GM18951 (cell line): ENCODE measurements around the gene SYNJ2.

ENCODE experiments used
- POLR2A ChIP-seq: IDR thresholded peaks from 4 replicates; pipeline ENCODE4 v1.6.1; 2011; ENCODE audit warnings: mild to moderate bottlenecking; ENCODE audit not compliant: insufficient read length, insufficient read depth; ENCODE audit errors: extremely low read depth
- in situ Hi-C: fragments of 300-500 bp; cut with MboI; formaldehyde crosslinking; loops from one replicate; pipeline ENCODE4 v1.12.0; 2022; ENCODE audit warnings: low sequenced_read_pairs, mixed read lengths, inconsistent platforms; ENCODE audit not compliant: unreplicated experiment

The SYNJ2 gene

GRCh38 chr6:158072083-158072721 lies 90.5 kb downstream of the SYNJ2 start:
- in situ Hi-C loops, result no loop called here
- no peak for TF ChIP-seq POLR2A

- in situ Hi-C loops, result no loop called here
- no peak for TF ChIP-seq POLR2A
Measured at GRCh38 chr6:158073776-158074175, 92.1 kb downstream of the SYNJ2 start.

GRCh38 chr6:158076548-158076947 lies 94.9 kb downstream of the SYNJ2 start:
- in situ Hi-C loops, result no loop called here
- no peak for TF ChIP-seq POLR2A

GRCh38 chr6:158077676-158078075 lies 96.0 kb downstream of the SYNJ2 start:
- in situ Hi-C loops, result no loop called here
- no peak for TF ChIP-seq POLR2A

GRCh38 chr6:158078320-158078719 lies 96.7 kb downstream of the SYNJ2 start:
- in situ Hi-C loops, result no loop called here
- no peak for TF ChIP-seq POLR2A

DNA sequence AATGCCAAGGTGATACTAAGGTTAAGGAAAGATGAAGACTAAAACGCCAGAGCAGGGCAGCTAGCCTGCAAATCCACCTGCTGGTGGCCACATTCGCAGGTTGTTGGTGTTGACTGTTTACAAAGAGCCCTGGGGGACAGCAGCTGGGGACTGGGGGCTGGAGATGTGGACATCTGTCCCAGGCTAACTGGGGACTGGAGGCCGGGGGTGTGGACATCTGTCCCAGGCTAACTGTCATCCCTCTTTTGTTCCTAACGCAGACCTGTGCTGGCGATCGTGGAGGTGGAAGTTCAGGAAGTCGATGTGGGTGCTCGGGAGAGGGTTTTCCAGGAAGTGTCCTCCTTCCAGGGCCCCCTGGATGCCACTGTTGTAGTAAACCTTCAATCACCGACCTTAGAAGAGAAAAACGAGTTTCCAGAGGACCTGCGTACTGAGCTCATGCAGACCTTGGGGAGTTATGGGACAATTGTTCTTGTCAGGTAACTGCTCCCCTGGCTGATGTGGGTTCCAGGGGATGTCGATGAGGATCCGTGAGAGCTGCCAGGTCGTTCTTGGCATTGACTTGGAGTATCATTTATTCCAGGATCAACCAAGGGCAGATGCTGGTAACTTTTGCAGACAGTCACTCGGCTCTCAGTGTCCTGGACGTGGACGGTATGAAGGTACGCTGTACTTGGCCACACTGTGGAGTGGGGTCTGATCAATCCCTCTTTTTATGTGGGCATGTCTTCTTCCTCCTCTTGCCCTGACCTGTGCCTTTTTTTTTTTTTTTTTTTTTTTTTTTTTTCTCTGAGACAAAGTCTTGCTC lies 99.4 kb downstream of the SYNJ2 start:
- no peak for TF ChIP-seq POLR2A
- in situ Hi-C loops, result no loop called here

DNA sequence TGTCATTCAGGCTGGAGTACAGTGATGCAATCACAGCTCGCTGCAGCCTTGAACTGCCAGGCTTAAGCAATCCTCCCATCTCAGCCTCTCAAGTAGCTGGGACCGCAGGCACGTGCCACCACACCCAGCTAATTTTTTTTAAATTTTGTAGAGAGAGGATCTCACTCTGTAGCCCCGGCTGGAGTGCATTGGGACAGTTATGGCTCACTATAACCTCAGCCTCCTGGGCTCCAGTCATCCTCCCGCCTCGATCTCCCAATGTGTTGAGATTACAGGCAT lies 99.9 kb downstream of the SYNJ2 start:
- in situ Hi-C loops, result no loop called here
- no peak for TF ChIP-seq POLR2A

- in situ Hi-C loops, result no loop called here
- no peak for TF ChIP-seq POLR2A
Measured at GRCh38 chr6:158083455-158084325, 102.0 kb downstream of the SYNJ2 start.

- in situ Hi-C loops, result no loop called here
- no peak for TF ChIP-seq POLR2A
Measured at GRCh38 chr6:158085261-158086053, 103.8 kb downstream of the SYNJ2 start.

GRCh38 chr6:158086054-158086503 lies 104.4 kb downstream of the SYNJ2 start:
- in situ Hi-C loops, result no loop called here
- TF ChIP-seq POLR2A, result no peak

DNA sequence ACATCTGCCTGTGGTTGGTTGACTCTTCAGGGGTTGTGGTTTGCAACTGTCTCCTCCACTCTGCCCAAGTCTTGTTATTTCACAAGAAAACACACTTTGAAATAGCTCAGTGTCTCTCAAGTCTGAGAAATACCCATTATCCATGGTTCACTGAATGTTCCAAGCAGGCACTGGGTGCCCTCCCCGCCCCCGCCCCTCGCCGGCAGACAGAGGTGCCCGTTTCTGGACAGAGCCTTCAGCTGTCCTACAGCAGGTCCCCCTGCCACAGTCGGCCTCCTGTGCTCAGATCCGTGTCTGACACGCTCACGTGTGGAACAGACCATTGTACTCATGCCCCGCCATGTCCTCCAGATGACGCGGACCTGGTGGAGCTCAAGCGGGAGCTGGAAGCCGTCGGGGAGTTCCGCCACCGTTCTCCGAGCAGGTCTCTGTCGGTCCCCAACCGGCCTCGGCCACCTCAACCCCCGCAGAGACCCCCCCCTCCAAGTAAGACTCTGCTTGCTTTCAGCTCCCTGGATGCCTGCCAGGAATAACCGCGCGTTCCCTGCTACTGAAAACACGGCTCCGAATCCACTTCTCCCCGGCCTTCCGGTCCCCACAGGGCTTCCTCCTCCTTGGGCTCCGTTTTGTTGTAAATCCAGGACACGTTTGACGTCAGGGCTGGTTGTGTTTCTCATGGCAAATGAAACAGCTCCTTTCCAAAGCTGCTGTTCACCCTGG lies 105.0 kb downstream of the SYNJ2 start:
- in situ Hi-C loops, result no loop called here
- TF ChIP-seq POLR2A, result no peak

GRCh38 chr6:158087224-158087867 lies 105.7 kb downstream of the SYNJ2 start:
- TF ChIP-seq POLR2A, result no peak
- in situ Hi-C loops, result no loop called here

DNA sequence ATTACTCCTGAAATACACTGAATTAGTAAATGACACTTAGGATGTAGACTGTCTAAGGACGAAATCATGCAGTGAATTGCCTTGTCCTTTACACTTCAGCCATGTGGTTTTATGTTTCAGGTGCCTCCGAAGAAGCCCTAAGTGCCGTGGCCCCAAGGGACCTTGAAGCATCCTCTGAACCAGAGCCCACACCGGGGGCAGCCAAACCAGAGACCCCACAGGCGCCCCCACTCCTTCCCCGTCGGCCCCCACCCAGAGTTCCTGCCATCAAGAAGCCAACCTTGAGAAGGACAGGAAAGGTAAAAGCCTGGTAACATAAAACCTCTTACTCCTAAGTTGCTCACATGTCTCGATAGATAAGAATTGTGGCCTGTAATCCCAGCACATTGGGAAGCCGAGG lies 111.1 kb downstream of the SYNJ2 start:
- TF ChIP-seq POLR2A, result no peak
- in situ Hi-C loops, result no loop called here
